Duodenal mucosa (tissue), 2 donors: ENCODE data around the gene EXOSC10.
"Not testable (repeated sequence)": the region's sequence is repeated elsewhere in the genome, so short reads cannot be mapped to it uniquely, and the experiment has no call there.

ENCODE experiments used
- H3K27ac ChIP-seq: one replicate; pipeline ENCODE4 v1.7.0; 2013; ENCODE audit warnings: low read depth, low read length
- H3K27me3 ChIP-seq, 2 donors: one replicate each; pipeline ENCODE4 v1.7.0; 2013; ENCODE audit warnings: low read length in 2 of 2, control low read depth in 1 of 2; ENCODE audit not compliant: insufficient read depth in 2 of 2, control insufficient read depth in 1 of 2
- H3K36me3 ChIP-seq, 2 donors: one replicate each; pipeline ENCODE4 v1.7.0; 2013; ENCODE audit warnings: low read length in 2 of 2, control low read depth in 1 of 2; ENCODE audit not compliant: insufficient read depth in 2 of 2, control insufficient read depth in 1 of 2
- H3K4me1 ChIP-seq, 2 donors: one replicate each; pipeline ENCODE4 v1.7.0; 2013; ENCODE audit warnings: low read length in 2 of 2, control low read depth in 1 of 2; ENCODE audit not compliant: insufficient read depth in 2 of 2, control insufficient read depth in 1 of 2
- H3K4me3 ChIP-seq, 2 donors: one replicate each; pipeline ENCODE4 v1.7.0; 2013; ENCODE audit warnings: low read length in 2 of 2, low read depth in 1 of 2
- H3K9ac ChIP-seq, 2 donors: one replicate each; pipeline ENCODE4 v1.7.0; 2013; ENCODE audit warnings: low read length in 2 of 2, low read depth in 1 of 2
- H3K9me3 ChIP-seq, 2 donors: one replicate each; pipeline ENCODE4 v1.7.0; 2013; ENCODE audit warnings: low read length in 2 of 2, control low read depth in 1 of 2; ENCODE audit not compliant: control insufficient read depth in 1 of 2

EXOSC10 gene

DNA sequence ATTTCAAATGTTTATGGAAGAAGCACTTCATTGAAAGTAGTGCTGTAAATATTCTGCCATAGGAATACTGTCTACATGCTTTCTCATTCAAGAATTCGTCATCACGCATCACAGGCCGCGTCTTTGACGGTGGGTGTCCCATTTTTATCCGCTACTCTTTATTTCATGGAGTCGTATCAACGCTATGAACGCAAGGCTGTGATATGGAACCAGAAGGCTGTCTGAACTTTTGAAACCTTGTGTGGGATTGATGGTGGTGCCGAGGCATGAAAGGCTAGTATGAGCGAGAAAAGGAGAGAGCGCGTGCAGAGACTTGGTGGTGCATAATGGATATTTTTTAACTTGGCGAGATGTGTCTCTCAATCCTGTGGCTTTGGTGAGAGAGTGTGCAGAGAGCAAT is 76.5 kb downstream of the EXOSC10 start:
- no peak overlapping the region for H3K4me3 ChIP-seq
- no peak overlapping the region for H3K27ac ChIP-seq
- H3K9me3 ChIP-seq: no peaks in the 10 kb centered on the region
- no peak overlapping the region for H3K9ac ChIP-seq
- H3K36me3 ChIP-seq: peaks cover 44 to 89% of the 10 kb centered on the region in 2 donors
- H3K27me3 ChIP-seq: no peaks in the 10 kb centered on the region
- no peaks in the 10 kb centered on the region for H3K4me1 ChIP-seq

DNA sequence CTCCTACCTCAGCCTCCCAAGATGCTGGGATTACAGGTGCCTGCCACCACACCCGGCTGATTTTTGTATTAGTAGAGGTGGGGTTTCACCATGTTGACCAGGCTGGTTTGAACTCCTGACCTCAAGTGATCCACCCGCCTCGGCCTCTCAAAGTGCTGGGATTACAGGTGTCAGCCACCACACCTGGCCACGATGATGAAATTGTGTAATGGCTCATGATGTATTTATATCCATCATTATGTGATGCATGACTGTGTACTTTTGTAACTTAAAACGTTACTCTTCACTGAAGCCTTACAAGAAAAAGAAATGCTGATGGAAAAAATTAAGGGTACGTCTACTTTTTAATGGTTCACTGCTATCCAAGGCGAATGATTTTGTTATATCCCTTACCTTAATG is 79.7 kb downstream of the EXOSC10 start:
- Histone ChIP-seq H3K27ac (no peak overlapping the region), H3K9ac (no peak overlapping the region), H3K9me3 (no peaks in the 10 kb centered on the region), H3K4me3 (no peak overlapping the region), H3K36me3 (peaks cover 45 to 89% of the 10 kb centered on the region in 2 donors), H3K4me1 (no peaks in the 10 kb centered on the region), H3K27me3 (no peaks in the 10 kb centered on the region)

DNA sequence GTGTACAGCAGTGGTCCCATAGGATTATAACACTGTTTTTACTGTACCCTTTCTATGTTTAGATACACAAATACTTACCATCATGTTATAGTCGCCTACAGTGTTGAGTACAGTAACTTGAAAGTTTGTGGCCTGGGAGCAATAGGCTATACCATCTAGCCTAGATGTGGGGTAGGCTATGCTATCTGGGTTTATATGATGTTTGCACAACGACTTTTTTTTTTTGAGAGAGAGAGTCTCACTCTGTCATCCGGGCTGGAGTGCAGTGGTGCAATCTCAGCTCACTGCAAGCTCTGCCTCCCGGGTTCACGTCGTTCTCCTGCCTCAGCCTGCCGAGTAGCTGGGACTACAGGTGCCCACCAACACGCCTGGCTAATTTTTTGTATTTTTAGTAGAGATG is 80.3 kb downstream of the EXOSC10 start:
- H3K27me3 ChIP-seq, H3K4me3 ChIP-seq, H3K4me1 ChIP-seq, H3K9me3 ChIP-seq, H3K27ac ChIP-seq, H3K9ac ChIP-seq: not testable (repeated sequence)
- H3K36me3 ChIP-seq: peaks cover 44 to 88% of the 10 kb centered on the region in 2 donors
